ENCODE measurements around the gene ANAPC10. TPM values are rescaled to one million over a fixed set of nuclear protein-coding genes. Genes with fewer than 3 reads are reported as not detected.

Gene ANAPC10
- total RNA-seq, 1 experiment from 2014 or later: 10.5 TPM

DNA sequence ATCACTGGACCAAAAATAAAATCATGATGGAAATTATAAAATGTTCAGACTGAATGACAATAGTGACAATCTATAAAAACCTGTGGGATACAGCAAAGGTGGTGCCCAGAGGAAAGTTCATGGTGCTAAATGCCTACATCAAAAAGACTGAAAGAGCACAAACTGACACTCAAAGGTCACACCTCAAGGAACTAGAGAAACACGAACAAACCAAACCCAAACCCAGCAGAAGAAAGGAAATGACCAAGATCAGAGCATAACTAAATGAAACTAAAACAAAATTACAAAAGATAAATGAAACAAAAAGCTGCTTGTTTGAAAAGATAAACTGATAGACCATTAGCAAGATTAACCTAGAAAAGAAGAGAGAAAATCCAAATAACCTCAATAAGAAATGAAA lies 78.7 kb downstream of the ANAPC10 start:
- ATAC-seq: no peak

DNA sequence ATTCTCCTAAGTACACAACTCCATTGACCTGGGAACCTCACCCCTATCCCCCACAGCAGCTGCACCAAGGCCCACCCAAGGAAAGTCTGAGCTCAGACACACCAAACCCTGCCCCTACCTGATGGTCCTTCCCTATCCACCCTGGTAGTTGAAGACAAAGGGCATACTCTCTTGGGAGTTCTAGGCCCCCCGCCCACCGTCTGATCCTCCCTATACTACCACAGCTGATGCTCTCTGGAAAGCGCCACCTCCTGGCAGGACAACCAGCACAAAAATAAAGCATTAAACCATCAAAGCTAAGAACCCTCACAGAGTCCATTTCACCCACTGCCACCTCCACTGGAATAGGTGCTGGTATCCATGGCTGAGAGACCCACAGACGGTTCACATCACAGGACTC lies 83.6 kb downstream of the ANAPC10 start:
- intact Hi-C loops (cut with micrococcal nuclease; ENCODE audit: unreplicated experiment): no loop called here
- no peaks in the 10 kb centered on the region for H3K27me3 ChIP-seq (ENCODE audit: control insufficient read depth, insufficient read depth, low read length)
- ATAC-seq (no peak), DNase-seq (ENCODE audit: low read depth, low spot score) (no peak)
- POLR2A ChIA-PET: no interaction called here
- BruUV-seq (replicated peaks): no TSS peak
- no peaks in the 10 kb centered on the region for H3K4me1 ChIP-seq (ENCODE audit: control insufficient read depth, insufficient read depth, low read length)
- no peaks in the 10 kb centered on the region for H3K9me3 ChIP-seq (ENCODE audit: control insufficient read depth, insufficient read depth, low read depth, low read length)
- no peak overlapping the region for H3K27ac ChIP-seq (ENCODE audit: low read length)
- CTCF ChIA-PET: no interaction called here
- no peaks in the 10 kb centered on the region for H3K36me3 ChIP-seq (ENCODE audit: control insufficient read depth, insufficient read depth, low read length)
- in situ Hi-C loops (cut with HindIII; ENCODE audit: low pct_unique_long_range_greater_than_20kb, low sequenced_read_pairs): no loop called here
- H3K4me3 ChIP-seq (ENCODE audit: low read depth in 2 of 2, low read length in 2 of 2): no peak overlapping the region
- TF ChIP-seq SIN3A (IDR thresholded peaks at IDR 0.05; ENCODE audit: borderline replicate concordance, insufficient read depth, low read depth, low read length): no peak
- TF ChIP-seq, protein P1, sequence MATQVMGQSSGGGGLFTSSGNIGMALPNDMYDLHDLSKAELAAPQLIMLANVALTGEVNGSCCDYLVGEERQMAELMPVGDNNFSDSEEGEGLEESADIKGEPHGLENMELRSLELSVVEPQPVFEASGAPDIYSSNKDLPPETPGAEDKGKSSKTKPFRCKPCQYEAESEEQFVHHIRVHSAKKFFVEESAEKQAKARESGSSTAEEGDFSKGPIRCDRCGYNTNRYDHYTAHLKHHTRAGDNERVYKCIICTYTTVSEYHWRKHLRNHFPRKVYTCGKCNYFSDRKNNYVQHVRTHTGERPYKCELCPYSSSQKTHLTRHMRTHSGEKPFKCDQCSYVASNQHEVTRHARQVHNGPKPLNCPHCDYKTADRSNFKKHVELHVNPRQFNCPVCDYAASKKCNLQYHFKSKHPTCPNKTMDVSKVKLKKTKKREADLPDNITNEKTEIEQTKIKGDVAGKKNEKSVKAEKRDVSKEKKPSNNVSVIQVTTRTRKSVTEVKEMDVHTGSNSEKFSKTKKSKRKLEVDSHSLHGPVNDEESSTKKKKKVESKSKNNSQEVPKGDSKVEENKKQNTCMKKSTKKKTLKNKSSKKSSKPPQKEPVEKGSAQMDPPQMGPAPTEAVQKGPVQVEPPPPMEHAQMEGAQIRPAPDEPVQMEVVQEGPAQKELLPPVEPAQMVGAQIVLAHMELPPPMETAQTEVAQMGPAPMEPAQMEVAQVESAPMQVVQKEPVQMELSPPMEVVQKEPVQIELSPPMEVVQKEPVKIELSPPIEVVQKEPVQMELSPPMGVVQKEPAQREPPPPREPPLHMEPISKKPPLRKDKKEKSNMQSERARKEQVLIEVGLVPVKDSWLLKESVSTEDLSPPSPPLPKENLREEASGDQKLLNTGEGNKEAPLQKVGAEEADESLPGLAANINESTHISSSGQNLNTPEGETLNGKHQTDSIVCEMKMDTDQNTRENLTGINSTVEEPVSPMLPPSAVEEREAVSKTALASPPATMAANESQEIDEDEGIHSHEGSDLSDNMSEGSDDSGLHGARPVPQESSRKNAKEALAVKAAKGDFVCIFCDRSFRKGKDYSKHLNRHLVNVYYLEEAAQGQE (IDR thresholded peaks at IDR 0.05; ENCODE audit: insufficient read depth in 1 of 2, low read depth in 2 of 2, low read length in 1 of 2): no peak
- TF ChIP-seq, protein P2, sequence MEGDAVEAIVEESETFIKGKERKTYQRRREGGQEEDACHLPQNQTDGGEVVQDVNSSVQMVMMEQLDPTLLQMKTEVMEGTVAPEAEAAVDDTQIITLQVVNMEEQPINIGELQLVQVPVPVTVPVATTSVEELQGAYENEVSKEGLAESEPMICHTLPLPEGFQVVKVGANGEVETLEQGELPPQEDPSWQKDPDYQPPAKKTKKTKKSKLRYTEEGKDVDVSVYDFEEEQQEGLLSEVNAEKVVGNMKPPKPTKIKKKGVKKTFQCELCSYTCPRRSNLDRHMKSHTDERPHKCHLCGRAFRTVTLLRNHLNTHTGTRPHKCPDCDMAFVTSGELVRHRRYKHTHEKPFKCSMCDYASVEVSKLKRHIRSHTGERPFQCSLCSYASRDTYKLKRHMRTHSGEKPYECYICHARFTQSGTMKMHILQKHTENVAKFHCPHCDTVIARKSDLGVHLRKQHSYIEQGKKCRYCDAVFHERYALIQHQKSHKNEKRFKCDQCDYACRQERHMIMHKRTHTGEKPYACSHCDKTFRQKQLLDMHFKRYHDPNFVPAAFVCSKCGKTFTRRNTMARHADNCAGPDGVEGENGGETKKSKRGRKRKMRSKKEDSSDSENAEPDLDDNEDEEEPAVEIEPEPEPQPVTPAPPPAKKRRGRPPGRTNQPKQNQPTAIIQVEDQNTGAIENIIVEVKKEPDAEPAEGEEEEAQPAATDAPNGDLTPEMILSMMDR (IDR thresholded peaks at IDR 0.05): no peak; the same call in 1 of the 2 replicates
- no peak for TF ChIP-seq POLR2AphosphoS5 (IDR thresholded peaks at IDR 0.05; ENCODE audit: low read depth, low read length)
- TF ChIP-seq TCF7L2 (IDR thresholded peaks at IDR 0.05; ENCODE audit: low read depth, low read length): no peak

More for the DNA sequence above, 78.7 kb downstream of the ANAPC10 start:
- intact Hi-C loops (cut with micrococcal nuclease; ENCODE audit: unreplicated experiment) (no loop called here), in situ Hi-C loops (cut with HindIII; ENCODE audit: low pct_unique_long_range_greater_than_20kb, low sequenced_read_pairs) (no loop called here)
- Histone ChIP-seq H3K4me3 (ENCODE audit: low read depth in 2 of 2, low read length in 2 of 2) (no peak overlapping the region), H3K27ac (ENCODE audit: low read length) (no peak overlapping the region), H3K9me3 (ENCODE audit: control insufficient read depth, insufficient read depth, low read depth, low read length) (no peaks in the 10 kb centered on the region), H3K36me3 (ENCODE audit: control insufficient read depth, insufficient read depth, low read length) (no peaks in the 10 kb centered on the region), H3K27me3 (ENCODE audit: control insufficient read depth, insufficient read depth, low read length) (no peaks in the 10 kb centered on the region), H3K4me1 (ENCODE audit: control insufficient read depth, insufficient read depth, low read length) (no peaks in the 10 kb centered on the region)
- CTCF ChIA-PET: no interaction called here
- BruUV-seq (replicated peaks): no TSS peak
- no peak for DNase-seq (ENCODE audit: low read depth, low spot score)
- TF ChIP-seq TCF7L2 (IDR thresholded peaks at IDR 0.05; ENCODE audit: low read depth, low read length) (no peak), SIN3A (IDR thresholded peaks at IDR 0.05; ENCODE audit: borderline replicate concordance, insufficient read depth, low read depth, low read length) (no peak), POLR2AphosphoS5 (IDR thresholded peaks at IDR 0.05; ENCODE audit: low read depth, low read length) (no peak)
- TF ChIP-seq, protein P2 (IDR thresholded peaks at IDR 0.05): no peak
- TF ChIP-seq, protein P1 (IDR thresholded peaks at IDR 0.05; ENCODE audit: insufficient read depth in 1 of 2, low read depth in 2 of 2, low read length in 1 of 2): no peak
- POLR2A ChIA-PET: no interaction called here
